Smooth muscle cell of the brain vasculature (primary cell): ENCODE measurements around the gene FGGY.
"Not testable (repeated sequence)": the region's sequence is repeated elsewhere in the genome, so short reads cannot be mapped to it uniquely, and the experiment has no call there.

ENCODE experiments used
- DNase-seq: peaks from one replicate; pipeline ENCODE4 v3.0.0-alpha.2; 2012; ENCODE audit warnings: low read depth, low spot score

The FGGY gene

GRCh38 chr1:59577774-59578173, 280.9 kb downstream of the FGGY start:
- no peak for DNase-seq

DNA sequence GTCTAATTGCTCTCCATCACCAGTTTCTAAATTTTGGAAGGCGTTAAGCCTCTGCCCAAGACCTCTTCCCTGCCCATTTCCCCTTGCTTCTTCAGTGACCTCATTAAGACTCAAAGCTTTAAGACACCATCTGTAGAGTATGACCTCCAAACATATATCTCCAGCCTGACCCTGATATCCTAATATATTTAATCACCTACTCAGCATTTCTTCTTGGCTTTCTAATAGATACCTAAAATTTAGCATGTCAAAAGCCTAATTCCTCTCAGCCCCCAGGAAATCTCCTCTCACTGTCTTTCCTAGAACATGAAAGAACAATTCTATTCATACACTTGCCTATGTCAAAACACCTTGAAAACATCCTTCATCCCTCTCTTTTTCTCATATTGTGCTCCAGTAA, 282.3 kb downstream of the FGGY start:
- no peak for DNase-seq

DNA sequence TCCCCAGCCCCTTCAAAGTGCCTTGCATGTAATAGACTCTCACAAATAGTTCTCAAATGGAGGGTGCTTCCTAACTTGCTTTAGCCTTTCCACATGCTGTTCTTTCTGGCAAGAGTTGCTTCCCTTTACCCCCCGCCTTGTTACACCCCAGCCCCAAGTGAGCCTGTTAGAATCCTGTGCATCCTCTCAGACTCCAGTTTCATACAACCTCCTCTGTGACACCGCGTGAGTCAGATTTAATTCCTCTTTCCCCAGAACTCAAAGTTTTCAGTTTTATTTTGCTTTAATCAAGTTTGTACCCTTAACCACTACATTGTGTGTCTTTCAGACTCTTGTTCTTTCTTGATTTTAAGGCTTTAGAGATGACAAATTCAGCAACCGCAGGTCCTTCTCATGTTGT, 283.4 kb downstream of the FGGY start:
- DNase-seq: no peak

DNA sequence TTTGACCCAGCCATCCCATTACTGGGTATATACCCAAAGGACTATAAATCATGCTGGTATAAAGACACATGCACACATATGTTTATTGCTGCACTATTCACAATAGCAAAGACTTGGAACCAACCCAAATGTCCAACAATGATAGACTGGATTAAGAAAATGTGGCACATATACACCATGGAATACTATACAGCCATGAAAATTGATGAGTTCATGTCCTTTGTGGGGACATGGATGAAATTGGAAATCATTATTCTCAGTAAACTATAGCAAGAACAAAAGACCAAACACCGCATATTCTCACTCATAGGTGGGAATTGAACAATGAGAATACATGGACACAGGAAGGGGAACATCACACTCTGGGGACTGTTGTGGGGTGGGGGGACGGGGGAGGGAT, 295.5 kb downstream of the FGGY start:
- not testable (repeated sequence) for DNase-seq

- DNase-seq: no peak
These were observed 296.0 kb downstream of the FGGY start for GRCh38 chr1:59592924-59593323.

GRCh38 chr1:59593798-59594790, 297.2 kb downstream of the FGGY start:
- DNase-seq: no peak

DNA sequence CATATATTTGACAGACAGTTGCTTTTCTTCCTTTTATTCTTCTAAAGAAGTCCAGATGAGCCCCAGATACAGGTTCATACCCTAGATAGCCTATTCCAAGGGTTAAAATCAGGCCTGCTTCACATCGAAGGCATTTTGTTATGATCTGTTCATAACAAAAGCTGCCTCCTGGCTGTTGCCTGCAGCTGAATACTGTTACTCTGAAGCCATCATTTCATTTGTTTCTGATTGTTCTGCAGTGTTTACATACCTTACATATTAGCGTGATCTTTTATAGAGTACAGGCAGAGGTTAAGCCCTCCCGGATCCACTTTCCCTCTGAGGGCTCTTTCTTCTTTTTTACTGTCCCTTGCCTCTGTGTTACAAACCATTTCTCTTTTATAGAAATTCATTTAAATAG, 298.9 kb downstream of the FGGY start:
- no peak for DNase-seq

DNA sequence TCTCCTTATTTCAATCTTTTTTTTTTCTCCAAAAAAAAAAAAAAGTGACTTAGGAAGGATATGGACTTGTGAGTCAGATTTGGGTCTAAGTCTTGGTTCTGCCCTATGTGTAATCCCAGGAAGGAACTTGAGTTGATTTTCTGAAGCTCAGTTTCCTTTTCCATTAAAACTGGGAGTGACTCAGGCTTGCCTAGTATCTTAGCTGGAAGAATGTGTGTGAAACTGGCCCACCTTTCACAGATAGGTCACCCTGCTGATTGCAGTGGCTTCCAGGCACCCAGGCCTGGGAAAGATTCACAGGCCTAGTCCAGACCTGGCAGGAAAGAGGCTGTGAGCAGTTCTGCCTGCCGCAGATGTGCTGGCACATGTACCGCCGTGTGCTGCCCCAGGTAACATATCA, 299.5 kb downstream of the FGGY start:
- no peak for DNase-seq

DNA sequence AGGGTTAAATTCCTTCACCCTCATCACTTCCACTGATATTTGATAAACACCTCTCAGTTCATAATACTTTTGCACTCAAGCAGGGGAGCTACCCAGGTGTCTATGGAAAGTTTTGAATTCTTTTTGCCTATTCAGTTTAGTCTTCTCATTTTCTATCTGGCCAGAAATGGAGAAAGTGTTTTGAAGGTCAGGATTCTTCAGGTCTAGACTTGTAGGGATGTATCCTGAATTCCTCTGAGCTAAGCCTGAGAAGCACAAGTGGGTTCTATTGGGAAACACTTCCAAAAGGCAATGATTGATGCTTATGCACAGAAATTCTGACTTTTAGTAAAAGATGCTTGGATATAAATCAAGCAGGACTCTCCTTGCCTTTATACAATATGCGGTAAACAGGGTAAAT, 300.1 kb downstream of the FGGY start:
- no peak for DNase-seq

GRCh38 chr1:59597420-59598119, 300.7 kb downstream of the FGGY start:
- DNase-seq: no peak

- DNase-seq: no peak
These were observed 301.2 kb downstream of the FGGY start for GRCh38 chr1:59598120-59598440.

DNA sequence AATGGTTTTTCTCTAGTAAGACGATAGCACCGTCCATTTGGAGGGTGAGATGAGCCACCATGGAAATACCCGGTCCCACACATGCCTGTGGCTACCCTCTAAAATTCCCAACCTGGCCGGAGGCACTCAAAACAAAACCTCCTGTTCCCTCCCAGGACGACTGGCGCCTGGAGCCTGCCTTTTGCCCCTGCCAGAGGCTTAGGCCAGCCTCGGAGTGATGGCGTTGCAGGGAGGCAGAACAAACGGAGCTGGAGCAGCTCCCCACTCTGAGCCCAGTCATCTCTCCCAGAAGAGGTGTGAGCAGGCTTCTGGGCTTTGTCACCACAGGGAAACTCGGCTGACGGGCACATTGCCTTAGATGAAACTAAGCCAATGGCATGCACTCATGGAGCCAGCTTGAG, 304.1 kb downstream of the FGGY start:
- DNase-seq: no peak

GRCh38 chr1:59601811-59602210, 304.9 kb downstream of the FGGY start:
- DNase-seq: no peak

- DNase-seq: no peak
These were observed 307.3 kb downstream of the FGGY start for GRCh38 chr1:59604191-59604590.

DNA sequence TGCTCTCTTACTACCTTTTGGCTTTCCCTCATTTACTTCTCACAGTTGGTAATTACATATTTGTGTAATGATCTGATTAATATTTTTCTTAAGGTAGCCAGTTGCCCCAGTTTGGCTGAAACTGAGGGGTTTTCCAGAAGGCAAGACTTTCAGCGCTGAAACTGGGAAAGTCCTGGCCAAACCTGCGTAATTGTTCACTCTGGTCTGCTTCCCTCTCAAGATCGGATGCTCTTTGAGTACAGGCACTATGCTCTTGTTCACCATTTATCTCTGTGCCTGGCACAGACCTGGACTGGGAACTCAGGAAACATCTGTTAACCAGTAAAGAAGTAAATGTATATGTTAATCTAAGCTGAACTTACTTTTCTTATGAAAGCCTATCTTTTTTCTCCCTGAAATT, 308.3 kb downstream of the FGGY start:
- DNase-seq: no peak

GRCh38 chr1:59605761-59606160, 308.9 kb downstream of the FGGY start:
- DNase-seq: no peak

DNA sequence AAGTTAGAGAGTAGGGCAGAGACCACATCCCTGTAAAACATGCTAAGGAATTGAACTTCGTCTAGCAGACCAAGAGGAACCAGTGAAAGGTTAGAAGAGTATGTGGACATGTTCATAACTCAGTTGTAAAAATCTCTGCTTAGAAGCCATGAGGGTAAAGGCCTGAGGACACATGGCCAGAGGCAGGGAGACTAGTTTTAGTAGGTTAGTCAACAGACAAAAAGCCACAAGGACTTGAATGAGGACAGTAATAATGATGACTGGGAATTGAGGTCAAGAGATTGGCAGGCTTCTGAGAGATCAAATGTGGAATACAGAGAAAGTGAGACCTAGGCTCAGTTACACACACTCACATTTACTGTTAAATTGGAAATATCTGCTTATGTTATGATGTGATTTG, 312.4 kb downstream of the FGGY start:
- no peak for DNase-seq

DNA sequence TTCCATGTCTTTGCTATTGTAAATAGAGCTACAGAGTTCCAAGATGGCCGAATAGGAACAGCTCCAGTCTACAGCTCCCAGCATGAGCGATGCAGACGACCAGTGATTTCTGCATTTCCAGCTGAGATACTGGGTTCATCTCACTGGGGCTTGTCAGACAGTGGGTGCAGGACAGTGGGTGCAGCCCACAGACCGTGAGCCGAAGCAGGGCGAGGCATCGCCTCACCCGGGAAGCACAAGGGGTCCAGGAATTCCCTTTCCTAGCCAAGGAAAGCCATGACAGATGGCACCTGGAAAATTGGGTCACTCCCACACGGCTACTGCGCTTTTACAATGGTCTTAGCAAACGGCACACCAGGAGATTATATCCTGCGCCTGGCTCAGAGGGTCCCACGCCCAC, 313.6 kb downstream of the FGGY start:
- DNase-seq: not testable (repeated sequence)

- no peak for DNase-seq
These were observed 320.5 kb downstream of the FGGY start for GRCh38 chr1:59617434-59617833.

DNA sequence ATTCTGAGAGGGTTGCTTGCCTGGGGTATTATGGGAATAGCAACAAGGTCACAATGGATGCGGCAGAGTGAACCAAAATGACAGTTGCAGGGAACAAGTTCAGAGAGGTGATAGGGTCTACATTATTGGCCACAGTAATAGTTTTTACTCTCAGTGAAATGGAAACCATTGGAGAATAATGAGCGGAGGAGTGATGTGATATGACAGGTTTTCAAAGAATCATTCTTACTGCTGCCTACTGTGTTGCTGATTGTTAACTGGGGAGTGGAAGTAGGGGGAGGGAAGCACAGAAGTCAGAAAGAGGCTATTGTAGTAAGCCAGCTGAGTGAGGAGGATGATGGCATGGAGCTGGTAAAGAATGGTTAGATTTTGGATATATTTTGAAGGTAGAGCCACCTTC, 322.7 kb downstream of the FGGY start:
- no peak for DNase-seq

- no peak for DNase-seq
These were observed 328.5 kb downstream of the FGGY start for GRCh38 chr1:59625384-59625783.

DNA sequence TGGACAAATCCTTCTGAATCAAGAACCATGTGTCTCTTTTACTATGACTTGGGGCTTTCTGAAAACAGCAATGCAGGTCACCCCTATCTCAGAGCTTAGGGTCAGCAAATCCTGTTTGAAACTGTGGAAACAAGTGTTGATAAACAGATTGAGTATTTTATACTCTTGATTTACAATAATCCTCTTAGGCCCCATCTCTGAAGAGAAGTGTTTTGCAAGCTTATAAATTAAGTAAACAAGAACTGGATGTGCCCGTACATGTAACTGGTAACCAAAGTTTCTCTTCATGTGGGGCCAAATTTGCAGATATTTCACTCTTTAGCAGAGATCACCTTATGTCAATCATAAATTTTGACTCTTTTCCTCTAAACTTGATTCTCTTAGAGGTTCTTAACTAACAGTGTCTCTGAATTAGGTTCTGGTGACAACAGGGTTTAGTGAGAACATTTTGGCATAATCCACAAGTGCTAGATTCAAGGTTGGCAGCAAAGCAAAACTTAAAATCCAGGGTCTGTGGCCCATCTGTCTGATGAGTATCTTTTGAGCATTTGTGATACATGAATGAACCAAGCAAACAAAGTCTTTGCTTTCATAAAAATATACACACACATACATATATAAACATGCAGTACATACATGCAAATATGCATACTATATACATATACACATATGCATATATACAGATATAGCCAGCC, 334.8 kb downstream of the FGGY start:
- no peak for DNase-seq
